Measurements from ENCODE around the gene BAZ2A. TPM values are rescaled to one million over a fixed set of nuclear protein-coding genes. Genes with fewer than 3 reads are reported as not detected.

BAZ2A gene
- total RNA-seq, 1 experiment from 2014 or later: 106 TPM

DNA sequence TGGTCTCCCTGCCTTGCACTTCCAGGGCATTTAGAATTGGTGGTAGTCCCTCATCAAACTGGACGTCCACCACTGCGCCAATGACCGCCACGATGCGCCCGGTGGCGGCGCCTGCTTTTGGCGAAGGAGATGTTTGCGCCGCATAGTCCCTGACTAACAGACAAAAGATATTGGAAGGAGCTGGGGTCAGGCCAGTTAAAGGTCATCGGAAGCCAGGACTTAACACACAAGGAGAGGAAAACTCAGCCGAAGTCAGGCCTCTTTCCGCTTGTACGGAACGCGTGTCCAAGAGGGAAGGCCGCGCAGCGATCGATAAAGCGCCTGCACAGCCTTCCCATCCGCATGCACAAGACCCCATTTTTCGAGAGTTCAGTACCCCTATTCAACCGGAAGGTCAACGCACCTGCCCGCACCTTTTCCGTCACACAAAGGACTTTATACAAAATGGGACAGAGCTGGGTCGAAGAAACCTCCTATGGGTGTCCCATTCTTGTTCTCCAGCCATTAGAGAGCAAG, 15.1 kb upstream of the BAZ2A start:
- CTCF ChIA-PET: interaction anchor here (3.2 kb wide), 1 partner anchor 9 kb away, joined by 19 read pairs; no protein-coding TSS in a partner anchor
- H4K20me1 ChIP-seq (ENCODE audit: insufficient read depth): peaks cover 21% of the 10 kb centered on the region; the same call in 1 of the 2 replicates
- H3K27me3 ChIP-seq (ENCODE audit: insufficient read depth, low read length): no peaks in the 10 kb centered on the region
- H3K9me2 ChIP-seq (ENCODE audit: insufficient read depth): no peaks in the 10 kb centered on the region
- DNase-seq (ENCODE audit: low read depth, low spot score): no peak
- H2AFZ ChIP-seq (ENCODE audit: low read depth, low read length, poor library complexity, severe bottlenecking): no peak overlapping the region
- peak overlapping the region; percentile 80 for H3K4me2 ChIP-seq (ENCODE audit: low read length)
- H3K4me1 ChIP-seq (ENCODE audit: control insufficient read depth in 1 of 2, insufficient read depth in 2 of 2, low read length in 2 of 2): peaks cover 2 to 19% of the 10 kb centered on the region in 2 experiments; a peak in 3 of 4 replicates
- intact Hi-C loops (cut with micrococcal nuclease): no loop called here
- no peak for ATAC-seq
- H3K9ac ChIP-seq (ENCODE audit: low read length): peak overlapping the region; percentile 96
- peaks cover 34 to 38% of the 10 kb centered on the region in 2 experiments for H3K36me3 ChIP-seq (ENCODE audit: control insufficient read depth in 1 of 2, insufficient read depth in 2 of 2, low read length in 2 of 2)
- BruUV-seq (replicated peaks): TSS peak; percentile 61
- no peaks in the 10 kb centered on the region for H3K9me3 ChIP-seq (ENCODE audit: control insufficient read depth in 1 of 2, insufficient read depth in 1 of 2, low read depth in 1 of 2, low read length in 2 of 2)
- H3K4me3 ChIP-seq (replicated peaks in 1 of 2; ENCODE audit: low read depth in 1 of 2, low read length in 2 of 2): peak overlapping the region; percentile 99 to 100
- POLR2A ChIA-PET: interaction anchor here (3.3 kb wide), 1 partner anchor 9 kb away, joined by 23 read pairs; no protein-coding TSS in a partner anchor
- H3K27ac ChIP-seq (ENCODE audit: low read depth, low read length): peak overlapping the region; percentile 78
- TF ChIP-seq EZH2phosphoT487 (IDR thresholded peaks at IDR 0.05; ENCODE audit: borderline replicate concordance) (no peak), ELF1 (IDR thresholded peaks at IDR 0.05; ENCODE audit: borderline replicate concordance, low read depth) (no peak), ZBTB33 (IDR thresholded peaks at IDR 0.05; ENCODE audit: extremely low read depth, insufficient replicate concordance, low read length) (no peak), EGR1 (IDR thresholded peaks at IDR 0.05; ENCODE audit: low read depth) (no peak), SP1 (IDR thresholded peaks at IDR 0.05; ENCODE audit: low read depth) (no peak), ZNF274 (IDR thresholded peaks at IDR 0.05; ENCODE audit: low read depth, low read length) (no peak), RAD21 (IDR thresholded peaks at IDR 0.05; ENCODE audit: low read depth) (no peak), FOSL1 (IDR thresholded peaks at IDR 0.05; ENCODE audit: low read depth) (no peak), TCF7L2 (IDR thresholded peaks at IDR 0.05; ENCODE audit: borderline replicate concordance, extremely low read depth, insufficient read depth, insufficient read length) (no peak), CBX3 (IDR thresholded peaks at IDR 0.05; ENCODE audit: low read depth) (no peak), ZFX (IDR thresholded peaks at IDR 0.05) (no peak), POLR2A (IDR thresholded peaks at IDR 0.05; ENCODE audit: borderline replicate concordance, extremely low read depth, insufficient read depth, insufficient read length) (no peak)
- TF ChIP-seq, protein P1, sequence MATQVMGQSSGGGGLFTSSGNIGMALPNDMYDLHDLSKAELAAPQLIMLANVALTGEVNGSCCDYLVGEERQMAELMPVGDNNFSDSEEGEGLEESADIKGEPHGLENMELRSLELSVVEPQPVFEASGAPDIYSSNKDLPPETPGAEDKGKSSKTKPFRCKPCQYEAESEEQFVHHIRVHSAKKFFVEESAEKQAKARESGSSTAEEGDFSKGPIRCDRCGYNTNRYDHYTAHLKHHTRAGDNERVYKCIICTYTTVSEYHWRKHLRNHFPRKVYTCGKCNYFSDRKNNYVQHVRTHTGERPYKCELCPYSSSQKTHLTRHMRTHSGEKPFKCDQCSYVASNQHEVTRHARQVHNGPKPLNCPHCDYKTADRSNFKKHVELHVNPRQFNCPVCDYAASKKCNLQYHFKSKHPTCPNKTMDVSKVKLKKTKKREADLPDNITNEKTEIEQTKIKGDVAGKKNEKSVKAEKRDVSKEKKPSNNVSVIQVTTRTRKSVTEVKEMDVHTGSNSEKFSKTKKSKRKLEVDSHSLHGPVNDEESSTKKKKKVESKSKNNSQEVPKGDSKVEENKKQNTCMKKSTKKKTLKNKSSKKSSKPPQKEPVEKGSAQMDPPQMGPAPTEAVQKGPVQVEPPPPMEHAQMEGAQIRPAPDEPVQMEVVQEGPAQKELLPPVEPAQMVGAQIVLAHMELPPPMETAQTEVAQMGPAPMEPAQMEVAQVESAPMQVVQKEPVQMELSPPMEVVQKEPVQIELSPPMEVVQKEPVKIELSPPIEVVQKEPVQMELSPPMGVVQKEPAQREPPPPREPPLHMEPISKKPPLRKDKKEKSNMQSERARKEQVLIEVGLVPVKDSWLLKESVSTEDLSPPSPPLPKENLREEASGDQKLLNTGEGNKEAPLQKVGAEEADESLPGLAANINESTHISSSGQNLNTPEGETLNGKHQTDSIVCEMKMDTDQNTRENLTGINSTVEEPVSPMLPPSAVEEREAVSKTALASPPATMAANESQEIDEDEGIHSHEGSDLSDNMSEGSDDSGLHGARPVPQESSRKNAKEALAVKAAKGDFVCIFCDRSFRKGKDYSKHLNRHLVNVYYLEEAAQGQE (IDR thresholded peaks at IDR 0.05; ENCODE audit: low read depth): no peak
- H3K79me2 ChIP-seq (ENCODE audit: insufficient read depth, low read length): peaks cover 56% of the 10 kb centered on the region
- RAD21 ChIA-PET (ENCODE audit: low non-redundant PET in 1 of 2, low total read pairs in 2 of 2, uncharacterized antibody in 2 of 2, unreplicated experiment in 2 of 2): interaction anchor here in 1 of 2 experiments (0.8 kb wide), 1 partner anchor 9 kb away, joined by 4 read pairs; no protein-coding TSS in a partner anchor
